HG03558 (cell line): Measurements from ENCODE around the gene GNPNAT1.

Experiments
- ATAC-seq: cut with Tn5 transposase; IDR thresholded peaks from one replicate; pipeline ENCODE4 v1.9.1; 2021; ENCODE audit warnings: moderate number of reproducible peaks; ENCODE audit not compliant: unreplicated experiment; ENCODE audit errors: extremely low read depth

Gene GNPNAT1

GRCh38 chr14:52791223-52792096 lies at the start of gene GNPNAT1:
GNPNAT1 (minus strand) TSS chr14:52791607; CDS start chr14:52784650, 6,957 bp downstream.
- peak; percentile 79 for ATAC-seq

DNA sequence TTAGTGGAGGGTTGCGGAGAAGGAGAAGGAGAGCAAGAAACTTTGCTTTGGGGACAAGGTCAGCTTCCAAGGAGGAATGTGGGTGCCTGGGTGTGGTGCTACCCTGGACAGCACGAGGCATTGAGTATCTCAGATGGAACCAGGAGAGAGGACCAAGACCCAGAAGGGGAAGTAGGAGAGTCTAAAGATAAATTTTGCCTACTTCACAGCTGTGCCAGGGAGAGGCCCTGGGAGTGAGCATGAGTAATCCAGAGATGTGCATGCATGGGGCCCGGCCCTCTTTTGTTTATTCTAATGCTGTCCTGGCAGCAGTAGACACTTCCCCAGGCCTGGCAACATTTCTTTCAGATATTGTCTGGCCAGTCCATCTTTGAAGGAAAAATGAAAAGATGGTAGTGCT lies 49.5 kb upstream of the GNPNAT1 start:
- ATAC-seq, result no peak

DNA sequence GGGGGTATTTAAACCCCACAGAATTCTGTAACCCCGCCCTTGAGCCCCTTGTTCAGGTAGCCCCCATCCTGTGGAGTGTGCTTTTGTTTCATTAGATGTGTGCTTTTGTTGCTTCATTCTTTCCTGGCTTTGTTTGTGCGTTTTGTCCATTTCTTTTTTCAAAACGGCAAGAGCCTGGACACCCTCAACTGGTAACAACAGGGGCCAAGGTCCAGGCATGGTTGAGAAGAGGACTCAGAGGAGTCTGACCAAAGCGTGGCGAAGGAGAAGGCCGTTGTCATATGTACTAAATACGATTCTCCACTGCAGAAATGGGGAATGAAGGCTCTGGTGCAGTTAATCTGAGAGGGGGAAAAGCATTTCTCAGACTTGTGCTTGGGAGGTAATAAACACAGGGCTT lies 46.0 kb upstream of the GNPNAT1 start:
- ATAC-seq, result no peak

GRCh38 chr14:52836063-52836462 lies 44.7 kb upstream of the GNPNAT1 start:
- ATAC-seq, result no peak

GRCh38 chr14:52835122-52835903 lies 43.9 kb upstream of the GNPNAT1 start:
- ATAC-seq, result no peak

DNA sequence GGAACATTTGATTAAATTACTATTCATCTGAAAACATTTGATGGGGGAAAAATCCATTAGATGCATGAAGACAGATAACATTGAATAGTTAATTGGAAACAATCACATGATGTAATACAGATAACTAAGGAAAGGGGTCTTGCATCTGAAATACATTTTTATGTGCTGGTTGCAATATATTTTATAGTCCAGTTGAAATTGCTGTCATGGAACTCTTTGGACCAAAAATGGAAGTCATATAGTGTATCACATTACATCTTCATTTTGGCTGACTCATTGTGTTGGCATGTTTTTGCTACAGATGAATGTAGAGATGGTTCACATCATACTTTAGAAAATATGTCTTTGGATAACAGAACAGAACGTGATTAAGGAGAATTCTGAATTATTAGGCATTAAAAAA lies 43.0 kb upstream of the GNPNAT1 start:
- no peak for ATAC-seq

- no peak for ATAC-seq
Observed at GRCh38 chr14:52833891-52834290, 42.5 kb upstream of the GNPNAT1 start.

DNA sequence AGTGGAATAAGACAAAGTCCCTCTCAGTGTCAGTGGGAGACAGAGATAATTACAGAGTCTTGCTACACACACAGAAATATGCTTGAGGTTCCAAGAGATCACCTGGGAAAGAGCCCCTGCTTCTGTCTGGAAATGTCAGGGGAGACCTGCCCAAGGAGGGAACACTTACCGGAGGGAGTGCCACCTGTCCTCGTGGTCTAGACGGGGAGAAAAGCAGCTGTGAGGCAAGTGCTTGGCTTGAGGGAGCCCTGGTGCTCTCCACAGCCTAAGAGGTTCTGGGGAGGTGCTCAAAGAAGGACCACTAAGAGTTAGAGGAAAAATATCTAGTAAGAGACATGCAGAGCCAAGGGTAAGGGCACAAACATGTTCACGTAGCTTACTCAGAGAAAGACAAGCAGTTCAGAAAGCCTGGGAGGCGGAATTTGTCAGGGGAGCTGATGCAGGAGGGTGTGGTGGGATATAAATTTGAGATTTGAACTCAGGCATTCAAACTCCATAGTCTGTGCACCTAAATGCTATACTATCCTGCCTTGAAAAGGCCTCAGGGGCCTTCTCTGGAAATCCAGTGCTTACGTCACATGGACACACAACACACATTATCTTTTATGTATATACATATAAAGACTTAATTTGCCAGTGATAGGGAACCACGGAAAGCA lies 38.2 kb upstream of the GNPNAT1 start:
- no peak for ATAC-seq

- ATAC-seq, result no peak
Observed at GRCh38 chr14:52827426-52827825, 36.0 kb upstream of the GNPNAT1 start.

DNA sequence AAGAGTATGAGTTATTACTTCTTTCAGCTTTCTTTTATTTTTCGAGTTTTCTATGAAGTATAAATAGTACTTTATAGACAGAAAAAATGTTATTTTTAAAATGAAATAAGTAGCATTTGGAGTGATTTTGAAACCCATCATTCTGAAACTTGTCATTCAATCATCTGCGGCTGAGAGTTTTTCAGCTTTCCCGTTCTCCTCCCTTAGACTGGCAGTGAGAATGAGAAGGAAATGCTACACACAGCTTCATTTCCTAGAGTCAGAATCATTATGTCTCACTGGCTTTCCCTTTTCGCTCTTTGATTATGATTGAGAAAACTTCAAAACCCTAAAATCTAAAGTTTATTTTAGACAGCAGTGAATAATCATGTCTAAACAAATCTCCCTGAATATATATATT lies 33.7 kb upstream of the GNPNAT1 start:
- no peak for ATAC-seq

GRCh38 chr14:52824462-52824861 lies 33.1 kb upstream of the GNPNAT1 start:
- ATAC-seq, result no peak

GRCh38 chr14:52821805-52822250 lies 30.4 kb upstream of the GNPNAT1 start:
- ATAC-seq, result no peak

- no peak for ATAC-seq
Observed at GRCh38 chr14:52808101-52808500, 16.7 kb upstream of the GNPNAT1 start.

GRCh38 chr14:52806115-52806514 lies 14.7 kb upstream of the GNPNAT1 start:
- no peak for ATAC-seq

GRCh38 chr14:52802597-52802996 lies 11.2 kb upstream of the GNPNAT1 start:
- ATAC-seq, result no peak

GRCh38 chr14:52801014-52801712 lies 9.8 kb upstream of the GNPNAT1 start:
- no peak for ATAC-seq

DNA sequence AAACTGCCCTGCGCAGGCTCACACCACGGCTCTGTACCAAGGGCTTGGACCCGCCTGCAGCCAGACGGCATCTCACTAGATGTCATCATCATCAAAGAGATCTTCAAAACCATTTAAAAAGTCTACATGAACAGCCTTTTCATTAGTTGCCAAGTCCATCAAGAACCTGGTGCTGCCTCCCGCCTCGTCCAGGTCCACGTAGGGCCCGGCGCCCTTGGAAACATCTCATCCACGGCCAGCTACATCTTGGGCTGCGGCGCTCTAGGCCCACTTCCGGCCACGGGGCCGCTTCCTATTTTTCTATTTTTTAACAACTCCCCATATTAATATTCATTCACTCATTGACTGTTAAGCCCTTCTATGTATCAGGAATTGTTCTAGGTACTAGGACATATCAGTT lies 7.4 kb upstream of the GNPNAT1 start:
- no peak for ATAC-seq

GRCh38 chr14:52797653-52798052 lies 6.2 kb upstream of the GNPNAT1 start:
- no peak for ATAC-seq

- no peak for ATAC-seq
Observed at GRCh38 chr14:52793061-52793460, 1.7 kb upstream of the GNPNAT1 start.

- no peak for ATAC-seq
Observed at GRCh38 chr14:52792097-52792415, 649 bp upstream of the GNPNAT1 start.
